ENCODE measurements around the gene WWOX. TPM values are rescaled to one million over a fixed set of nuclear protein-coding genes. Genes with fewer than 3 reads are reported as not detected.

The WWOX gene
- total RNA-seq, 1 donor from 2014 or later: 106 TPM

DNA sequence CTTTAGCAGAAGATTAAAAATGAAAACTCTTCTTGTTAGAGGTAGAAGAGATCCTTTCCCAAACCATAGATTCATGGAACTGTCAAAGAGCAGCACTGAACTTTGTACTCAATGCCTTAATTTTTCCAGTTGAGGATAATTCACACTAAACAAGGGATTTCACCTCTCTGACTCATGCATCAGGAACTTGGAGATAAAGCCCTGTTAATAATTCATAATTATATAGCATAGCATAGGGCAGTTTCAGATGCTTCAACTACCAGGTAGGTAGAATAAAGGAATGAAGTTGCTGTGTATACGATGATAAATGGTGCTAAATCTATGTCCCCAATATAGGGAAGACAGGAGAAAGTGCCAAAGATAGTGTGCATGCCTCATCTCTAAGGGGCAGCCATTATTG is 1050.7 kb downstream of the WWOX start:
- H3K36me3 ChIP-seq: no peaks in the 10 kb centered on the region
- no peaks in the 10 kb centered on the region for H3K9me3 ChIP-seq
- intact Hi-C loops (cut with DNase I): no loop called here
- no peak overlapping the region for H3K27ac ChIP-seq
- no peak for DNase-seq (ENCODE audit: low spot score in 2 of 2)
- H3K4me1 ChIP-seq: no peaks in the 10 kb centered on the region
- no peak for TF ChIP-seq CTCF (IDR thresholded peaks at IDR 0.05)
- H3K4me3 ChIP-seq: no peak overlapping the region
- no peaks in the 10 kb centered on the region for H3K27me3 ChIP-seq

DNA sequence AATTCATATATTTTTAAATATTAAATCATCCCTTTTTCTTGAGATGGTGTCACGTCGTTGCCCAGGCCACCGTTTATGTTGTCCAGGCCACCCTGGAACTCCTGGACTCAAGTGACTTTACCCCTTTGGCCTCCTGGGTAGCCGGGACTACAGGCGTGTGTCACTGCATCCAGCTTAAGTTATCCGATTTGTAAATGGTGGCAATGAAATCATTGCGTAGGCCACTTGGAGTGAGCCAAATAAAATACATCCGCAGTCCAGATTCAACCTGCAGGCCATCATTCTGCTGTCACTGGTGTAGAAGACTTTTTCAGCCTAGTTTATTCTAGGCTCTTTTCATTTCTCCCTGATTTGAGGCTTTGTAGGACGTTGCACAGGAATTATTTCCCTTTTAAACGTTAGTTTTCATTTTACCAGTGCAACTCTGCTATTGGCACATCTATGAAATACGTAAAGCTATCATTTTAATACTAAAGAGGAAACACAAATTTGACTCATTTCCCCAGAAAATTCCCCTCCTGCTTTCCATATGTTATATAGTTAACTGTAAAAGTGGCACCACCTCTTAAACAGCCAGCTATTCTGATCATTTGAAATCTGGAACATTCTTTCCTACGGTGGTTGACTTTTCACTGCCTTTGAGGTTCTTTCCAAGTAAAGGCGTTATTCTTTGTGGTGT is 1051.3 kb downstream of the WWOX start:
- Histone ChIP-seq H3K9me3 (no peaks in the 10 kb centered on the region), H3K27me3 (no peaks in the 10 kb centered on the region), H3K4me3 (no peak overlapping the region), H3K36me3 (no peaks in the 10 kb centered on the region), H3K4me1 (no peaks in the 10 kb centered on the region), H3K27ac (no peak overlapping the region)
- TF ChIP-seq CTCF (IDR thresholded peaks at IDR 0.05): no peak
- no peak for DNase-seq (ENCODE audit: low spot score in 2 of 2)
- intact Hi-C loops (cut with DNase I): no loop called here

GRCh38 chr16:79154086-79154485 is 1054.6 kb downstream of the WWOX start:
- H3K9me3 ChIP-seq: no peaks in the 10 kb centered on the region
- H3K4me3 ChIP-seq: no peak overlapping the region
- DNase-seq (ENCODE audit: low spot score in 2 of 2): no peak
- TF ChIP-seq CTCF (IDR thresholded peaks at IDR 0.05): no peak
- intact Hi-C loops (cut with DNase I): no loop called here
- H3K4me1 ChIP-seq: no peaks in the 10 kb centered on the region
- no peaks in the 10 kb centered on the region for H3K27me3 ChIP-seq
- H3K27ac ChIP-seq: no peak overlapping the region
- no peaks in the 10 kb centered on the region for H3K36me3 ChIP-seq

DNA sequence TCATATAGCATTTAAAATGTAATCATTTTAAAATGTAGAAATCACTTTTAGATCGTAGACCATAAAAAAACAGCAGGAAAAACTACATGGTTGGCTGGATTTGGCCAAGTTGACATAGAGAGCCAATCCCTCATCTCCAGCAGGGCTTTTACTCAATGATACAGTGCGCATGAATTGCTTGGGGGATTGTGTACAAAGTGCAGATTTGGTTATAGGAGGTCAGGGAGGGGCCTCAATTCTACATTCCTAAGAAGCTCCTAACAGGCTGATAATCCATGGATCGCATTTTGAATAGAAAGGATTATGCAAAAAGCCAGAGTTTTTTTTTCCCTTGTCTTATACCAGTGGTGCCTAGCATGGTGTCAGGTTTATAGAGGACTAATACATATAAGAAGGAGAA is 1056.0 kb downstream of the WWOX start:
- no peak for TF ChIP-seq CTCF (IDR thresholded peaks at IDR 0.05)
- intact Hi-C loops (cut with DNase I): no loop called here
- Histone ChIP-seq H3K4me3 (no peak overlapping the region), H3K36me3 (no peaks in the 10 kb centered on the region), H3K27ac (no peak overlapping the region), H3K9me3 (no peaks in the 10 kb centered on the region), H3K27me3 (no peaks in the 10 kb centered on the region), H3K4me1 (no peaks in the 10 kb centered on the region)
- no peak for DNase-seq (ENCODE audit: low spot score in 2 of 2)

DNA sequence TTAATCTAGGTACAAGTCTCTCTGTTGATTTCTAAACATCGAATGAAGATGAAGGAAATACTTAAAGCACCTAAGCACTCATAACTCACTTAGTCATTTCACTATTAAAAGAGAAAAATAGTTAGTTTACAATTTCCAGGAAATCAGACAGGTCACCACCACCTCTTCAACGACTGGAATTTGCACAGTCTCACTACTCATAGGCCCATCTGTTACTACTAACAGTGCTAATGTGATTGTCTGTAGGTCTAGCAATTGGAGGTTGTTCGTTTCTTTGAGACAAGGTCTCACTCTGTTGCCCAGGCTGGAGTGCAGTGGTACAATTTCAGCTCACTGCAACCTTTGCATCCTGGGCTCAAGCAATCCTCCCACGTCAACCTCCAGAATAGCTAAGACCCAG is 1056.5 kb downstream of the WWOX start:
- intact Hi-C loops (cut with DNase I): no loop called here
- TF ChIP-seq CTCF (IDR thresholded peaks at IDR 0.05): no peak
- Histone ChIP-seq H3K4me3 (no peak overlapping the region), H3K4me1 (no peaks in the 10 kb centered on the region), H3K9me3 (no peaks in the 10 kb centered on the region), H3K36me3 (no peaks in the 10 kb centered on the region), H3K27ac (no peak overlapping the region), H3K27me3 (no peaks in the 10 kb centered on the region)
- no peak for DNase-seq (ENCODE audit: low spot score in 2 of 2)

DNA sequence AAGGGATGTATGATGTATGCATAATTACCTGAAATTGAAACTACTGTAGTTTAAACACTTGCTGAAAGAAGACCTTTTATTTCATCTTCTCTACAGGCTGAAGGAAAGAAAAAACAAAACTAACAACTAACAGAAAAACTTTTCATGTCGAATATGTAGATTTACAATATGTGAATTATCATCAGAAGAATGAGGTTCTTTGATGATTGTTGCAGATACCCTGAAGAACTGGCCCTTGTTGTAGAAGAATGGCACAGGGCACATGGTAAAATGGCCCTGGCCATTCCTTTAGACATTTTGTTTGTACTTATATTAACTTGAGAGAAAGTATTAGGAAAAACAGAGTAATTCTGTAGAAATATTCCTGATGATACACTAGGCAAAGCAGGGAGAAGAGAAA is 1057.3 kb downstream of the WWOX start:
- TF ChIP-seq CTCF (IDR thresholded peaks at IDR 0.05): no peak
- no peak for DNase-seq (ENCODE audit: low spot score in 2 of 2)
- Histone ChIP-seq H3K4me3 (no peak overlapping the region), H3K4me1 (no peaks in the 10 kb centered on the region), H3K36me3 (no peaks in the 10 kb centered on the region), H3K27ac (no peak overlapping the region), H3K27me3 (no peaks in the 10 kb centered on the region), H3K9me3 (no peaks in the 10 kb centered on the region)
- intact Hi-C loops (cut with DNase I): no loop called here
